Subcutaneous adipose tissue (tissue), 4 donors: ENCODE results near the gene COL27A1. TPM values are rescaled to one million over a fixed set of nuclear protein-coding genes. Genes with fewer than 3 reads are reported as not detected.

Experiments
- total RNA-seq, 4 donors: library from RNA; depleted of rRNA; stranded (reverse); fragments of >200 nt; gene quantifications; one replicate each; pipeline ENCODE4 v1.1.0, GENCODE V29; 2016
- TF ChIP-seq, protein P1 (sequence below): fragments of 450-650 bp; IDR thresholded peaks from one replicate; pipeline ENCODE4 v1.5.1; 2016; ENCODE audit warnings: low read depth, mild to moderate bottlenecking, control low read depth, antibody characterized with exemption, moderate library complexity

Gene COL27A1
- total RNA-seq, 4 donors from 2014 or later = 1.0 to 7.7 (median 4.4) TPM

DNA sequence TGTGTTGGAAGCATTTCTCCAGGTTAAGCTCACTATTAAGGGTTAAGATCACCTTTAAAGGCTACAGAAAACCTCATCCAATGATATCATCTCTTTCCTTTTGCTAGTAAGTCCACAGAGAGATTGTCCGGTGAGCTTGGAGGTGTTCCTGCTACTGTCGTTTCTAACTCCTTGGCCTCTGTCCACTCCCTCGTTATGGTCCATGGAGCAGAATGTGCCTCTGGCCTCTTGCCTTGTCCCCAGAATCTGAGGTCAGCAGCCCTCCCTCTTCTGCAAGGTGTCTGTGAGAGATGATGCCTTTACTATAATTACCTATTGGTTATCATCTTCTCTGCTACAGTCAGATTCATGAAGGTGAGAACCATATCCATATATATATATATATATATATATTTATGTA, 189.4 kb downstream of the COL27A1 start:
- TF ChIP-seq, protein P1, sequence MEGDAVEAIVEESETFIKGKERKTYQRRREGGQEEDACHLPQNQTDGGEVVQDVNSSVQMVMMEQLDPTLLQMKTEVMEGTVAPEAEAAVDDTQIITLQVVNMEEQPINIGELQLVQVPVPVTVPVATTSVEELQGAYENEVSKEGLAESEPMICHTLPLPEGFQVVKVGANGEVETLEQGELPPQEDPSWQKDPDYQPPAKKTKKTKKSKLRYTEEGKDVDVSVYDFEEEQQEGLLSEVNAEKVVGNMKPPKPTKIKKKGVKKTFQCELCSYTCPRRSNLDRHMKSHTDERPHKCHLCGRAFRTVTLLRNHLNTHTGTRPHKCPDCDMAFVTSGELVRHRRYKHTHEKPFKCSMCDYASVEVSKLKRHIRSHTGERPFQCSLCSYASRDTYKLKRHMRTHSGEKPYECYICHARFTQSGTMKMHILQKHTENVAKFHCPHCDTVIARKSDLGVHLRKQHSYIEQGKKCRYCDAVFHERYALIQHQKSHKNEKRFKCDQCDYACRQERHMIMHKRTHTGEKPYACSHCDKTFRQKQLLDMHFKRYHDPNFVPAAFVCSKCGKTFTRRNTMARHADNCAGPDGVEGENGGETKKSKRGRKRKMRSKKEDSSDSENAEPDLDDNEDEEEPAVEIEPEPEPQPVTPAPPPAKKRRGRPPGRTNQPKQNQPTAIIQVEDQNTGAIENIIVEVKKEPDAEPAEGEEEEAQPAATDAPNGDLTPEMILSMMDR = no peak

DNA sequence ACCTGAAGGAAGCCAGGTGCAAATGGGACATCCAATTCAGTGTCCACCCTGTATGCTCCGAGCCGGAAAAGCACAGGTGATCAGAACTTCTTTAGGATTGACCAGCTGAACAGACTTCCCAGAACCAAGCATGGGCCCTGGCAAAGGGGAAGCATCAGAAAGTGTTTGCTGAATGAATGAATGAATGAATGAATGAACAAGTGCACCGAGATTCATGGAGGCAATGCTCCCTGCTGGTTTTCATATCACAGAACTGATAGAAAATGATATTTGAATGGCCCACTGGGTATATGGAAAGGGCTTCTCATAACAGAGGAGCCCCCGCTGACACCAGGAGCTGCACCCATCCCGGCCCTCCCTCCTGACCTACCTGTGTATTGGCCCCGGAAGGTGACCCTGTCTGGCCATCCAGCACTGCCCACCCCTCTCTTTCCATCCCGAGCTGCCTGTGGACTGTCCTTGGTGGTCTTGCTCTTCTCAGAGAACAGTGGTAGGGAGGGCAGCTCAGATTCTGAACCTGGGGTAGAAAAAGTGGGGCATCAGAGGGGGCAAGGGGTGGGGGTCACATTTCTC, 190.2 kb downstream of the COL27A1 start:
- TF ChIP-seq, protein P1 = no peak

DNA sequence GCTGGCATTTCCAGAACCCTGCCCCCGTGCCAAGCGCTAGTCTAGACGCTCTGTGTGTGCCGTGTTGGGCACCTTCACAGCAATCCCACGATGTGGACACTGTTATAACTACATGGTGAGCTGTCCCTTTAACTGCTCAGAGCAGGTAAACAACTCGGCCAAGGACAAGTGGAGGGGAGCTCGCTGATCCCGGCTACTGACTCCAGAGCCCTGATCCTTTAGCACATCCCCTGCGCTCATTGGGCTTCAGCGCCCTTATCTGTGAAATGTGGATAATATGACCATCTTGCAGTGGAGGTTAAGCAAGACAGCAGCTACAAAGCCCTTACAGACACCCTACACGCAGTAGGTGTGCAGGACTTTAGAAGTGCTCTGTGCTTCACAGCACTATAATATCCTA, 190.8 kb downstream of the COL27A1 start:
- TF ChIP-seq, protein P1 = no peak

DNA sequence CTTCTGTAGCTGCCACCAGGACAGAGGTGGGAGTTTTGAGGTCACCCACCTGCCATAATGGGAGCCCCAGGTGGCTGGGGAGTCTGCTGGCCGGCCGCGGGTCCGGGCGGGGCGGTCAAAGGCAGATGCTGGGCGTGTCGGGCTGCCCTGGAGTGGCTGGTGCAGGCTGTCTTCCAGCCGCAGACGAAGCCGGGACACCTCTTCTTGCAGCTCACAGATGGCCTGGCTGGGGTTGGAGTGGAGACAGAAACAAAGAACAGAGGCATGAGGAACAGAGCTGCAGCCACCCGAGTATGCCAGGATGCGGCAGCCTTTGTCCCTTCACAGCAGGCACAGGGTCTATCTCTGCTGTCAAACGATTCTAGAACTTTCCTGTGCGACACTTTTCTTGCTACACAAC, 192.3 kb downstream of the COL27A1 start:
- TF ChIP-seq, protein P1 = no peak

DNA sequence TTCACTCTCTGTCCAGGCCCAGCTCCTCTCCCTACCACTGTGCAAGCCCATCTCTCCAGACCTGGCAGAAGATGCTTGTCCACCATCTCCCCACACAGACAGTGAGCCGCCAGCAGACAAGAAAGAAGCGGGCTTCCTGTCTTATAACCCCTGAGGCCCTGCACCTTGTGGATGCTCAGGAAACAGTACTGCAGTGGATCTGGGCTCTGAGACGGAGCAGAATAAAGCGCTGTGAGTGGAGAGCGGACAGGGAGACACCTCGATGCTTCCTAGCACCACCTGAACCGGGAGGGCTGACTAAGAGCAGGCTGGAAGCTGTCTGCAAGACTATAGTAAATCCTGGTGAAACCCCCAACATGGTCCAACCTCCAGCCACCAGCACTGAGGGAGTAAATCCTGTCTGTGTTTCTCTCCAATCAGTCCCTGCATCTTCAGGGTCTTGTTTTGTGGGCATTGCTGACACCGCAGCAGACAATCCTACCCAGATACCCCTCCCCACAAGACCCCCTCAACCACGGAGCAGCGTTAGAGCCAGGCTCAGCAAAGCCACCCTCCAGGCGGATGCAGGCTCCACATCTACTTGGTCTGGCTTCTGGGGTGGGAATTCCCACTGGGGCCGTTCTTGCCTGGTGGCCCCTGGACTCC, 193.0 kb downstream of the COL27A1 start:
- TF ChIP-seq, protein P1 = no peak

DNA sequence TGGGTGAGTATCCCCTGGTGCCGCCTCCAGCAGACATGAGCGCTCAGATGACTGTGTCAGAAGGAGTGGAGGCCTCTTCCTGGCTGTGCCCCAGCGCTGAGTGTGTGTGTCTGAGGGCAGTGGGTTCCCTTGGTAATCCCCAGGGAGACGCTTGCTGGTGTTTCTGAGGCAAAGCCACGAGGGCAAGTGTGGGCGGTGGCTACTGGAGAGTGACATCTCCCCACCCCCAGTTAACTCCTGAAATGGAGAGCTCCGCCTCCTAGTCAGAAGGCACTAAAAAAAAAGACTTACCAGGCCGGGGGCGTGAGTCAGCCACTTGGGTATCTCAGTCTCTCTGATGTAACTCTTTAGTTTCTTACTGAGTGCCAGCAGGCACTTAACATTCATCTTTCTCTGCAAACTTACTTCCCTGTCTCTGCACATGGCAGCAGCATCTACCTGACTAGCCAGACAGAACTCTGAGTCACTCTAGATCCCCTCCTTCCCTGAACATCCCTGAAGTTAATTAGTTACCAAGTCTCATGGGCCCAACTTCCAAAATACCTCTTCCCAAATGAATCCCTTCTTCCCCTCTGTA, 193.7 kb downstream of the COL27A1 start:
- TF ChIP-seq, protein P1 = no peak

DNA sequence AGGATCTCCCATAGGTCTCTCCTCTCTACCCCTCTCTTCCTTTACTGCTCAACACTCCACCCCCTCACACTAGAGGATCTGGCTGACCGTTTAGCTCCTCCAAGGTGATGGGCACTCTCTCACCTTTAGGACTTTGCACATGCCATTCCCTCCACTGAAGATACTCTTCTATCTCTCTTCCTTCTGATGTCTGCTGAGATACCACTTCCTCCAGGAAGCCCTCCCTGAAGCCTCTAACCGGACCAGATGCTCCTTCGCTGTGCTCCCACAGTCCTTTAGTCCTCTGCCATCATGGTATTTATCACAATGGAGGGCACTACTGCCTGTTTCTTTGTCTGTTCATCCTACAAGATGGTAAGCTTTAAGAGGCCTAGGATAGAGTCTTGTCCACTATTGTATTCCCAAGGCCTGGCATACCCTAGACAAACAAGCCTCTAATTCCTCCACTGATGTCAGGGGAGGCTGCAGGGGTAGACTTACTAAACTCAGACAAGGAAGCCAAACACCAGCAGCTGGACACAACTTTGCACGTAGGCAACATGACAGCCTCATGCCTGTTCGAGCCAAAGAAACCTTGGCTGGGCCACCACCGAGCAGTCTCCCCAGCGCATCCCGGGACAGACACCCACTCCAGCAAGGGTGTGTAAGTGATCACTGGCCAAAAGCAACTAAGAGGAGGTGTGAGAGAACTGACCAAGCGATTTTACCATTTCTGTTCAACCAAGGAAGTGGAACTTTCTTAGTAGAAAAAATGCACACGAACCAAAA, 194.6 kb downstream of the COL27A1 start:
- TF ChIP-seq, protein P1 = no peak
